Loucy (cell line): ENCODE measurements around the gene PTGIS.

Experiments
- CTCF ChIP-seq: fragments of 200-600 bp; sonication (generic); conservative IDR thresholded peaks from 2 replicates; pipeline ENCODE4 v1.5.1; 2014; ENCODE audit warnings: mild to moderate bottlenecking, antibody characterized with exemption, low read length
- EZH2phosphoT487 ChIP-seq: fragments of 200-600 bp; IDR thresholded peaks from 2 replicates; pipeline ENCODE4 v1.6.1; 2018; ENCODE audit warnings: antibody characterized with exemption, mild to moderate bottlenecking, moderate library complexity, borderline replicate concordance

- TF ChIP-seq CTCF = no peak
- TF ChIP-seq EZH2phosphoT487 = no peak
Measured at GRCh38 chr20:49571553-49571835, 3.6 kb upstream of the PTGIS start.
